Inflammatory macrophage (primary cell): ENCODE data around the gene TRIM77.
"Not testable (repeated sequence)": the region's sequence is repeated elsewhere in the genome, so short reads cannot be mapped to it uniquely, and the experiment has no call there.

ENCODE experiments used
- DNase-seq, 2 donors: peaks; one replicate each; pipeline ENCODE4 v3.0.0-alpha.2; 2020 to 2022
- total RNA-seq, 18 experiments: gene quantifications; one replicate each; lab custom pipeline; 2026; ENCODE audit warnings: mixed read lengths in 6 of 18, inconsistent platforms in 2 of 18; lab: John Stamatoyannopoulos, UW

Gene TRIM77, protein sequence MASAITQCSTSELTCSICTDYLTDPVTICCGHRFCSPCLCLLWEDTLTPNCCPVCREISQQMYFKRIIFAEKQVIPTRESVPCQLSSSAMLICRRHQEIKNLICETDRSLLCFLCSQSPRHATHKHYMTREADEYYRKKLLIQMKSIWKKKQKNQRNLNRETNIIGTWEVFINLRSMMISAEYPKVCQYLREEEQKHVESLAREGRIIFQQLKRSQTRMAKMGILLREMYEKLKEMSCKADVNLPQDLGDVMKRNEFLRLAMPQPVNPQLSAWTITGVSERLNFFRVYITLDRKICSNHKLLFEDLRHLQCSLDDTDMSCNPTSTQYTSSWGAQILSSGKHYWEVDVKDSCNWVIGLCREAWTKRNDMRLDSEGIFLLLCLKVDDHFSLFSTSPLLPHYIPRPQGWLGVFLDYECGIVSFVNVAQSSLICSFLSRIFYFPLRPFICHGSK
- total RNA-seq = 0 to 0.10 (median 0) reads per million in 18 experiments

- not testable (repeated sequence) for DNase-seq
Measured at GRCh38 chr11:89709999-89710398, at the start of gene TRIM77. TRIM77 (plus strand) TSS chr11:89710299; CDS start chr11:89710299, 0 bp downstream.

- DNase-seq = no peak
Measured at GRCh38 chr11:89667001-89667400, 43.1 kb upstream of the TRIM77 start.

GRCh38 chr11:89668158-89668557 lies 41.9 kb upstream of the TRIM77 start:
- DNase-seq = not testable (repeated sequence)

DNA sequence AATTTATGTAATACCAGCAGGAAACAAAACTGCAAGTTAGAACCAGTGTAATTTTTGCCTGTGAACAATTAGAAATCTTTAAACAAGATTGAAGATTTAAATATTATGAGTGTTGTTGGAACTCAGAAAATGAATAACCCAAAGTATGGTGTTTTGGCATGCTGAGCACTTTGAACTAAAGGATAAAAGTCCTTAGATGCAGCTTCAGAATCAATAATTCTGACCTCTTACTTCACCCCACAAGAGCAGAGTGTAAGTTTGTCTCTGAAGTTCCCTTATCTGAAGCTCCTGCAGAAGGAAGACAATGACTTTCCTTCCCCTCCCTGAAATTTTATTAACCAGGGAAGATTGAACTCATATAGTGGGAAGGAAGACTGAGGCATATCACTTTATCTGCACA lies 40.5 kb upstream of the TRIM77 start:
- not testable (repeated sequence) for DNase-seq

DNA sequence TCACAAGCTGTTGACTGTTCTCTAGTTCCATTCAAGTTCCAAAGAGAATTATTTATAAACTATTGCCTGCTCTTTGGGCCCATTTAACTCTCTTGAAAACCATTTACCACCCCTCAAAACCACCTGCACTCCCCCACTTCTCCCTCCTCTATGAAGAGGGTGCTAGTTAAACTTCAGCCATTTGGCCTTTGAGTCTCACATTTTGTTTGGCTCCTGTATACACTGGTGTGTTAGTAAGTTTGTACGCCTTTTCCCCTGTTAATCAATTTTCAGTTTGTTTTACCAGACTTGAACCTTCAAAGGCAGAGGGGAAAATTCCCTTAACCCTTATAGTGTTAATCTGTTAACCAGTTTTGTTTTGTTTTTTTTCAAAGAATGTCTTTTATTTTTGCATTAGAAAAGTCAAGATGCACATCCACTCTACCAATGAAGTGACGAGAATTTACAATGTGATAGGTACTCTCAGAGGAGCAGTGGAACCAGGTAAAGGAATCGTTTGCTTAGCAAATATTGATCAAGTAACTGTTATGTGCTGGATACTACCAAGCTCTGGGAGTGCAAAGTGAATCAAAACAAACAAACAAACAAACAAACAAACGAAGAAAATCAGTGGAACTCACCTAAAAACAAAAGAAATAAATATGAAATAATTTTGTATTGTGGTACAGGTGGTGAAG lies 40.0 kb upstream of the TRIM77 start:
- DNase-seq = not testable (repeated sequence)

GRCh38 chr11:89672547-89672946 lies 37.6 kb upstream of the TRIM77 start:
- not testable (repeated sequence) for DNase-seq

DNA sequence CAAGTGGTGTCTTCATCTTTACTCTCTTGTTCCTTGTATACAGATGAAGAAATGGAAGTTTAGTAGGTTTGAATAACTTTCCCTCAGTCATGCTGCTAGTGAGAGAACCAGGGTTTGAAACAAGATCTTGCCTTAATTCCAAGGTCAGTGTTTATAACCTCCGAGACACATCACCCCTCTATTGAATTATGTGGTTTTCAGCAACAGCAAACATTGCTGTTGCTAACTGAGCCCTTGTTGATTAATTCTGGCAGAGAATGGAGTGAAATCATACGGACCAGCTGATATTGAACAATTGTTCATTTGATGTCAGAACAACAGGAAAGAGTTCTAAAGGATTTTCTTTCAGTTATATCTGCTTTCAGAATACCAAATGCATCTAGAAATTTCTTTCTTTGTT lies 36.7 kb upstream of the TRIM77 start:
- DNase-seq = not testable (repeated sequence)

DNA sequence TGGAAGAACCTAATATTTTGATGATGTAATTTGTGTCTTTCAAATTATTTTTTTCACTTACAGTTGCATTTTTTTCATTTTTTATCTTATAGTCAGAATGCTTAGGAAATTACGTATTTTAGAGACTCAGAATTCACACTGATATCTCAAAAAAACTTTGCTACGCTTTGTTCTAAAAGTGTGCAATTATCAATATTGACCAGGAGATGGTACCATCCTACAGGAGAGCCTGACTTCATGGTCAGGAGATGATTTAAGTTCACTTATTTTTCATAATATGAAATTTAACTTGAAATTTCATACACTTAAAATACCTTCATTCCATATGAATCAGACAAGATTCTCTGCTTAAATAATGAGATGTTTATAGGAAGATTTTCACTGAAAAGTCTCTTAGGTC lies 34.7 kb upstream of the TRIM77 start:
- DNase-seq = not testable (repeated sequence)

GRCh38 chr11:89675948-89676347 lies 34.2 kb upstream of the TRIM77 start:
- not testable (repeated sequence) for DNase-seq

- DNase-seq = not testable (repeated sequence)
Measured at GRCh38 chr11:89707080-89707479, 3.0 kb upstream of the TRIM77 start.

DNA sequence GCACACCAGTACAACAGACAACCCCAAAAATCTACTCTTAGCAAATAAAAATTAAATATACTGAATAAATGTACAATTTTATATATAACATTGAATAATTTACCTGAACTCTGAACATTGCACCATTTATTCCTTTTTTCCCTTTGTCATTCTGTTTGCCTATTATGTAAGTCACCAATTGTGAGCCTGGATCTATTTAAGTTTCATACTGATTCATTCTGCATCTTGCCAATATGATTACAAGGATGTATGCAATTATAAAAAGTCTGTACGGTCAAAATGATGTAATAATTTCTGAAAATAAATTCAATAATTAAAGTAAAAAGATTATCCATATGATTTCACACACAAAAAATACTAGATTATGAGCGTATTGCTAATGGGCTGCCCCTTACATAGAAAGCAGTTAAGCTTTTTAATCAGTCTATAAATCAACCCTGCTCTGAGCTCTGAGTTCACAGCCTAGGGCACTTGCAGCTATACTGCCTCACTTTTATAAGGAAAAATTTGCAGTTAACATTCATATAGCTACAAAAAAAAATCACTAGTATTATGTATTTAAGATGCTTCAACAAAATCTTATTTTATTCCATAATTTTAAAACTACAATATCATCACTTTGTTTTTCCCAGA lies 14.9 kb downstream of the TRIM77 start:
- not testable (repeated sequence) for DNase-seq

DNA sequence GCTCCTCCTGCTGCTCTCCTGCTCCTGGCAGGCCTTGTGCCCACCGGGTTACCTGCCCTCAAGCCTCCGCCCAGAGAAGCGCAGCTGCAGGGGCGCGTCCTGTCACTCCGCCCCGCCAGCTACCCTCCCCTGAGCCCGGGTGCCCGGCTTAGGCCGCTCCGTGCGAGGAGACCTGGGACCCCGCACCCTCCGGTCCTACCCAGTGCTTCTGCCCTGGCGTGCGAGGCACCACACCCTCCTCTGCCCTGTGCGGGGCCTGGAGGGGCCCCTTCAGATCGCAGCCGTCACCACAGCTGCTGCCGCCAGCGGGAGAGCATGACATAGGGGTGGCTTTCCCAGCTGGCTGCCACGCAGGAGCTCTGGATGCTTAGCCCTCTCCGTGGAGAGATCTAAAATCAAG lies 20.1 kb downstream of the TRIM77 start:
- DNase-seq = not testable (repeated sequence)

- DNase-seq = no peak
Measured at GRCh38 chr11:89736566-89736965, 26.5 kb downstream of the TRIM77 start.

DNA sequence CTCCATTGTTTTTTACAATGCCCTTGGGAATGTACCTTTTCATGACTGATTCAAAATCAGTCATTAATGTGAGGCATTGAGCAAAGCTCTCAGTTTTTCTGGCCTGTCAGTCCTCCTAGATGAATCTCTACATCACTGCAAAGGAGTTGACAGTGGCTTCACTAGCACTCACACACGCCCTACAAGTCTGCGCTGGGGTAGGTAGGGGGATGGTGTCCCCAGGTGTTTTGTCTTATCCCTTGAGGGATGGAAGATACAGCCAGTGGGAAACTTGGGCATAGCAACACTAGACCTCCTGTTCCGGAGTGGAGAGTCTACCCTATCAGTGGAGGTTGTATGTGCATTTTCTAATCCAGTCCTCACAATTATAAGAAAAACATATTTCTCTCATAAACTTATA lies 27.0 kb downstream of the TRIM77 start:
- no peak for DNase-seq

DNA sequence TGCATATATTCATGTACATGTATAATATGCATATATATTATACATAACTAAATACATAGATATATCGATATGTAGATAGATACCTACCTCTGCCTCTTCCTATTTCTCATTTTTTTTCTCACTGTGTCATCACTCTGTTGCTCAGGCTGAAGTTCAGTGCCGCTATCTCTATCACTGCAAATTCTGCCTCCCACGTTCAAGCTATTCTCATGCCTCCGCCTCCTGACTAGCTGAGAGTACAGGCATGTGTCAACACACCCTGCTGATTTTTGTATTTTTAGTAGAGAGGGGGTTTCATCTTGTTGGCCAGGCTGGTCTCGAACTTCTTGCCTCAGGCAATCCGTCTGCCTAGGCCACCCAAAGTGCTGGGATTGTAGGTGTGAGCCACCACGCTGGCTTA lies 31.3 kb downstream of the TRIM77 start:
- not testable (repeated sequence) for DNase-seq

DNA sequence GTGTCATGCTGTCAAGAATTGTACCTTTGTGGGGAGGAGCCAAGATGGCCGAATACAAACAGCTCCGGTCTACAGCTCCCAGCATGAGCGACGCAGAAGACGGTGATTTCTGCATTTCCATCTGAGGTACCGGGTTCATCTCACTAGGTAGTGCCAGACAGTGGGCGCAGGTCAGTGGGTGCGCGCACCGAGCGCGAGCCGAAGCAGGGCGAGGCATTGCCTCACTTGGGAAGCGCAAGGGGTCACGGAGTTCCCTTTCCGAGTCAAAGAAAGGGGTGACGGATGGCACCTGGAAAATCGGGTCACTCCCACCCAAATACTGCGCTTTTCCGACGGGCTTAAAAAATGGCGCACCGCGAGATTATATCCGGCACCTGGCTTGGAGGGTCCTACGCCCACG lies 34.1 kb downstream of the TRIM77 start:
- DNase-seq = not testable (repeated sequence)

- not testable (repeated sequence) for DNase-seq
Measured at GRCh38 chr11:89750822-89751221, 40.7 kb downstream of the TRIM77 start.
